Posterior vena cava (tissue), 2 donors: ENCODE results near the gene CDK5RAP1. TPM values are rescaled to one million over a fixed set of nuclear protein-coding genes. Genes with fewer than 3 reads are reported as not detected.
"Not testable (repeated sequence)": the region's sequence is repeated elsewhere in the genome, so short reads cannot be mapped to it uniquely, and the experiment has no call there.

ENCODE experiments used
- DNase-seq: peaks from one replicate; pipeline ENCODE4 v3.0.0-alpha.2; 2020; ENCODE audit warnings: low spot score
- intact Hi-C, 2 donors: fragments of 100-400 bp; cut with DNase I; formaldehyde crosslinking; loops; one replicate each; pipeline versions ENCODE4 v1.14.1 to v1.14.2; 2022 to 2023
- long read RNA-seq, 2 donors: library from polyadenylated mRNA; unstranded; transcript quantifications; one replicate each; pipeline ENCODE4 v2.0.0, GENCODE V29; 2020 to 2021
- total RNA-seq, 2 donors: library from RNA; stranded (reverse); fragmentation: NEBNext Ultra II Directional; extraction: Animal tissue kit (Norgen Biotek cat#: 25700); gene quantifications; one replicate each; pipeline ENCODE4 v1.2.1, GENCODE V29; 2021
- donor health status: DM: yes; HTN: yes; CAD: no.
- donor health status: DM: yes; HTN: yes; CAD: no.

CDK5RAP1 gene
- total RNA-seq = 10 to 100 TPM; 15.9 to 19.8 TPM
- long read RNA-seq, donor 1, partial matches to known transcripts = 2 of 12 reads
- long read RNA-seq, donor 1, other reads (novel, unspliced or antisense) = 6 of 12 reads
- long read RNA-seq, donor 2, transcript CDK5RAP1-202 (14 exons, 2,122 nt) = major isoform, 49 of 81 reads
- long read RNA-seq, donor 2, partial matches to known transcripts = 8 of 81 reads
- long read RNA-seq, donor 2, other reads (novel, unspliced or antisense) = 22 of 81 reads

- intact Hi-C loops = loop anchor here in 1 of 2 donors (5.0 kb wide), 1 partner anchor 1679 kb away; the partner anchor contains the start of gene BCL2L1
- DNase-seq = peak; percentile 95
Observed at GRCh38 chr20:33401184-33401920, at the start of gene CDK5RAP1. Gene CDK5RAP1 (minus strand): TSS chr20:33401519. CDS start chr20:33397064, 4,455 bp downstream.

- intact Hi-C loops = no loop called here
Observed at GRCh38 chr20:33450867-33451266, 49.5 kb upstream of the CDK5RAP1 start.

GRCh38 chr20:33445881-33446625 lies 44.7 kb upstream of the CDK5RAP1 start:
- DNase-seq = no peak
- intact Hi-C loops = no loop called here

More at GRCh38 chr20:33450867-33451266, 49.5 kb upstream of the CDK5RAP1 start:
- DNase-seq = no peak

GRCh38 chr20:33444797-33445560 lies 43.7 kb upstream of the CDK5RAP1 start:
- intact Hi-C loops = loop anchor here in 1 of 2 donors (5.0 kb wide), 1 partner anchor 38 kb away; no protein-coding TSS in a partner anchor
- DNase-seq = no peak

- DNase-seq = peak; percentile 96
- intact Hi-C loops = loop anchor here in 1 of 2 donors (5.0 kb wide), 1 partner anchor 36 kb away; no protein-coding TSS in a partner anchor
Observed at GRCh38 chr20:33443512-33444239, 42.4 kb upstream of the CDK5RAP1 start, which contains the start of gene SNTA1. Gene SNTA1 (minus strand): TSS chr20:33443763. CDS start chr20:33443620, 143 bp downstream.

GRCh38 chr20:33443006-33443511 lies 41.7 kb upstream of the CDK5RAP1 start:
- intact Hi-C loops = loop anchor here in 1 of 2 donors (5.0 kb wide), 1 partner anchor 36 kb away; no protein-coding TSS in a partner anchor
- DNase-seq = peak; percentile 83

- DNase-seq = no peak
- intact Hi-C loops = loop anchor here in 1 of 2 donors (5.0 kb wide), 1 partner anchor 35 kb away; no protein-coding TSS in a partner anchor
Observed at GRCh38 chr20:33442136-33443005, 41.1 kb upstream of the CDK5RAP1 start.

GRCh38 chr20:33441142-33441955 lies 40.0 kb upstream of the CDK5RAP1 start:
- intact Hi-C loops = loop anchor here in 1 of 2 donors (5.0 kb wide), 1 partner anchor 34 kb away; no protein-coding TSS in a partner anchor
- no peak for DNase-seq

GRCh38 chr20:33440562-33440961 lies 39.2 kb upstream of the CDK5RAP1 start:
- intact Hi-C loops = loop anchor here in 1 of 2 donors (5.0 kb wide), 1 partner anchor 33 kb away; no protein-coding TSS in a partner anchor
- not testable (repeated sequence) for DNase-seq

- DNase-seq = no peak
- intact Hi-C loops = no loop called here
Observed at GRCh38 chr20:33438481-33438880, 37.2 kb upstream of the CDK5RAP1 start.

- DNase-seq = no peak
- intact Hi-C loops = no loop called here
Observed at GRCh38 chr20:33437141-33437911, 36.0 kb upstream of the CDK5RAP1 start.

- intact Hi-C loops = no loop called here
- no peak for DNase-seq
Observed at GRCh38 chr20:33434434-33434833, 33.1 kb upstream of the CDK5RAP1 start.

GRCh38 chr20:33433465-33434234 lies 32.3 kb upstream of the CDK5RAP1 start:
- intact Hi-C loops = no loop called here

GRCh38 chr20:33431797-33432381 lies 30.6 kb upstream of the CDK5RAP1 start:
- no peak for DNase-seq
- intact Hi-C loops = no loop called here

More at GRCh38 chr20:33433465-33434234, 32.3 kb upstream of the CDK5RAP1 start:
- DNase-seq = peak; percentile 91
